PC-3 (cell line): ENCODE measurements around the gene USP12.

Experiments used
- CTCF ChIP-seq: fragments of 300-600 bp; sonication (generic); conservative IDR thresholded peaks from 2 replicates; pipeline ENCODE4 v1.5.1; 2017; ENCODE audit warnings: antibody characterized with exemption, low read depth, mild to moderate bottlenecking, low read length
- EZH2 ChIP-seq: fragments of 300-600 bp; sonication (generic); IDR thresholded peaks from one replicate; pipeline ENCODE4 v1.6.1; 2017; ENCODE audit warnings: antibody characterized with exemption, mild to moderate bottlenecking, low read length; ENCODE audit not compliant: unreplicated experiment
- EZH2phosphoT487 ChIP-seq: fragments of 300-600 bp; sonication (generic); IDR thresholded peaks from 2 replicates; pipeline ENCODE4 v1.6.1; 2018; ENCODE audit warnings: mild to moderate bottlenecking, antibody characterized with exemption, low read length, borderline replicate concordance

- TF ChIP-seq CTCF (no peak), EZH2 (no peak), EZH2phosphoT487 (no peak)
These were observed 118.3 kb downstream of the USP12 start for GRCh38 chr13:27053210-27053884.
